Spinal cord (tissue), 10 donors: ENCODE measurements around the gene IRF3. TPM values are rescaled to one million over a fixed set of nuclear protein-coding genes. Genes with fewer than 3 reads are reported as not detected.

ENCODE experiments used
- DNase-seq, 6 donors: peaks; one replicate each; pipeline versions ENCODE4 v3.0.0 to v3.0.0-alpha.2; 2013 to 2015; ENCODE audit warnings: low spot score in 6 of 6, low read depth in 4 of 6
- H3K27ac ChIP-seq: one replicate; pipeline ENCODE4 v1.5.1; 2013; ENCODE audit warnings: low read depth, low read length, control low read depth
- H3K27me3 ChIP-seq: one replicate; pipeline ENCODE4 v1.6.1; 2013; ENCODE audit warnings: low read length; ENCODE audit not compliant: control insufficient read depth, insufficient read depth
- H3K36me3 ChIP-seq: one replicate; pipeline ENCODE4 v1.6.1; 2013; ENCODE audit warnings: low read length; ENCODE audit not compliant: control insufficient read depth, insufficient read depth
- H3K4me1 ChIP-seq: one replicate; pipeline ENCODE4 v1.6.1; 2013; ENCODE audit warnings: low read length; ENCODE audit not compliant: control insufficient read depth, insufficient read depth
- H3K4me3 ChIP-seq: one replicate; pipeline ENCODE4 v1.5.1; 2013; ENCODE audit warnings: low read depth, low read length, control low read depth
- H3K9me3 ChIP-seq: one replicate; pipeline ENCODE4 v1.6.1; 2013; ENCODE audit warnings: low read length; ENCODE audit not compliant: control insufficient read depth, insufficient read depth
- WGBS: methylation state at CpG from one replicate; pipeline ENCODE4 v1.1.5; 2013; ENCODE audit warnings: missing lambda C conversion rate; ENCODE audit not compliant: insufficient coverage; 5-methylcytosine and 5-hydroxymethylcytosine counted together
- long read RNA-seq, 4 donors: transcript quantifications; one replicate each; lab custom pipeline, GENCODE V29; 2026
- polyA plus RNA-seq, 2 donors: library from polyadenylated mRNA; unstranded; fragments of 120-200 nt; gene quantifications; one replicate each; pipeline ENCODE4 v1.2.1, GENCODE V29; 2013; ENCODE audit not compliant: insufficient read length in 2 of 2
- total RNA-seq, 2 donors: library from RNA; depleted of rRNA in 1 of 2; stranded (reverse); fragments of 120-200 nt in 1 of 2; fragments of >200 nt in 1 of 2; gene quantifications; one replicate each; pipeline versions ENCODE4 v1.2.3 to v1.2.4, GENCODE V29; 2013 to 2014
- donor health status: healthy.

Gene IRF3
- total RNA-seq (10 to 100 TPM; 21.8 to 63.9 TPM), polyA plus RNA-seq (10 to 100 TPM; 39.2 to 51.4 TPM)
- long read RNA-seq, donor 1, transcript IRF3-211 (2 exons, 550 nt): major isoform, 6 of 16 reads
- long read RNA-seq, donor 1, partial matches to known transcripts: 7 of 16 reads
- long read RNA-seq, donor 1, other reads (novel, unspliced or antisense): 0 of 16 reads
- long read RNA-seq, donor 2, partial matches to known transcripts: 0 of 1 reads
- long read RNA-seq, donor 2, other reads (novel, unspliced or antisense): 0 of 1 reads
- long read RNA-seq, donor 3: 0 reads
- long read RNA-seq, donor 4, transcript IRF3-203 (8 exons, 1,613 nt): major isoform, 7 of 32 reads
- long read RNA-seq, donor 4, transcript IRF3-211 (2 exons, 550 nt): minor isoform, 6 of 32 reads
- long read RNA-seq, donor 4, partial matches to known transcripts: 15 of 32 reads
- long read RNA-seq, donor 4, other reads (novel, unspliced or antisense): 0 of 32 reads

- Histone ChIP-seq H3K27ac (peak within 1 kb of the TSS; percentile 95), H3K4me3 (peak within 1 kb of the TSS; percentile 92), H3K4me1 (peaks cover 35% of the 10 kb centered on the region), H3K36me3 (peaks cover 37% of the 10 kb centered on the region), H3K27me3 (no peaks in the 10 kb centered on the region), H3K9me3 (no peaks in the 10 kb centered on the region)
- 0% methylated on average over 50 of the region's 50 CpGs for WGBS
- DNase-seq: peak in 5 of 6 donors; percentile 88 to 98 (median 90)
Observed at GRCh38 chr19:49665351-49666119, at the start of gene IRF3, which contains the start of gene BCL2L12. Gene IRF3 (minus strand): TSS chr19:49665857. CDS start chr19:49664838, 1,019 bp downstream. Gene BCL2L12 (plus strand): TSS chr19:49665933. CDS start chr19:49666693, 760 bp downstream.

GRCh38 chr19:49713236-49713845 is 47.7 kb upstream of the IRF3 start:
- no peak for DNase-seq
- peaks cover 4% of the 10 kb centered on the region for H3K4me1 ChIP-seq
- no peaks in the 10 kb centered on the region for H3K27me3 ChIP-seq
- no peak overlapping the region for H3K27ac ChIP-seq
- no peak overlapping the region for H3K4me3 ChIP-seq
- H3K9me3 ChIP-seq: no peaks in the 10 kb centered on the region
- 89% methylated on average over 6 of the region's 8 CpGs for WGBS
- H3K36me3 ChIP-seq: peaks cover 54% of the 10 kb centered on the region

GRCh38 chr19:49712397-49712859 is 46.8 kb upstream of the IRF3 start:
- no peak overlapping the region for H3K4me3 ChIP-seq
- H3K9me3 ChIP-seq: no peaks in the 10 kb centered on the region
- WGBS: 62% methylated on average over 16 of the region's 20 CpGs
- peaks cover 63% of the 10 kb centered on the region for H3K36me3 ChIP-seq
- H3K27ac ChIP-seq: no peak overlapping the region
- H3K4me1 ChIP-seq: no peaks in the 10 kb centered on the region
- DNase-seq: no peak
- H3K27me3 ChIP-seq: no peaks in the 10 kb centered on the region

- Histone ChIP-seq H3K27me3 (no peaks in the 10 kb centered on the region), H3K9me3 (no peaks in the 10 kb centered on the region), H3K4me1 (no peaks in the 10 kb centered on the region), H3K27ac (no peak overlapping the region), H3K4me3 (no peak overlapping the region), H3K36me3 (peaks cover 83% of the 10 kb centered on the region)
- DNase-seq: no peak
- 98% methylated on average over 13 of the region's 20 CpGs for WGBS
Observed at GRCh38 chr19:49710372-49710951, 44.8 kb upstream of the IRF3 start.

- Histone ChIP-seq H3K27me3 (no peaks in the 10 kb centered on the region), H3K27ac (no peak overlapping the region), H3K4me3 (no peak overlapping the region), H3K36me3 (peaks cover 85% of the 10 kb centered on the region), H3K9me3 (no peaks in the 10 kb centered on the region), H3K4me1 (no peaks in the 10 kb centered on the region)
- DNase-seq: no peak
- 97% methylated on average over 16 of the region's 16 CpGs for WGBS
Observed at GRCh38 chr19:49705919-49706318, 40.3 kb upstream of the IRF3 start.

- Histone ChIP-seq H3K36me3 (peaks cover 85% of the 10 kb centered on the region), H3K27ac (no peak overlapping the region), H3K9me3 (no peaks in the 10 kb centered on the region), H3K27me3 (no peaks in the 10 kb centered on the region), H3K4me3 (no peak overlapping the region), H3K4me1 (no peaks in the 10 kb centered on the region)
- WGBS: 92% methylated on average over 18 of the region's 22 CpGs
- no peak for DNase-seq
Observed at GRCh38 chr19:49704888-49705642, 39.4 kb upstream of the IRF3 start.

GRCh38 chr19:49701271-49701786 is 35.7 kb upstream of the IRF3 start:
- Histone ChIP-seq H3K4me1 (no peaks in the 10 kb centered on the region), H3K36me3 (peaks cover 80% of the 10 kb centered on the region), H3K27me3 (no peaks in the 10 kb centered on the region), H3K27ac (no peak overlapping the region), H3K9me3 (no peaks in the 10 kb centered on the region), H3K4me3 (no peak overlapping the region)
- DNase-seq: no peak
- WGBS: 52% methylated on average over 33 of the region's 40 CpGs

GRCh38 chr19:49700563-49700962 is 34.9 kb upstream of the IRF3 start:
- Histone ChIP-seq H3K4me1 (no peaks in the 10 kb centered on the region), H3K4me3 (no peak overlapping the region), H3K36me3 (peaks cover 80% of the 10 kb centered on the region), H3K27ac (no peak overlapping the region), H3K9me3 (no peaks in the 10 kb centered on the region), H3K27me3 (no peaks in the 10 kb centered on the region)
- no peak for DNase-seq
- WGBS: 42% methylated on average over 6 of the region's 11 CpGs
